HepG2 (cell line): ENCODE measurements around the gene SLC22A7. TPM values are rescaled to one million over a fixed set of nuclear protein-coding genes. Genes with fewer than 3 reads are reported as not detected.

Experiments
- CHD4 ChIP-seq: fragments of 200-600 bp; sonication (generic); IDR thresholded peaks from 2 replicates; pipeline ENCODE4 v1.7.0; 2017; ENCODE audit warnings: mild to moderate bottlenecking, low read length, borderline replicate concordance
- HES4 ChIP-seq: sonication (generic); formaldehyde crosslinking; IDR thresholded peaks from 2 replicates; pipeline ENCODE4 v1.9.0; 2021; ENCODE audit warnings: mild to moderate bottlenecking, missing genetic modification reagents, borderline replicate concordance
- HIVEP1 ChIP-seq: sonication (generic); formaldehyde crosslinking; IDR thresholded peaks from 2 replicates; pipeline ENCODE4 v1.4.0; 2020; ENCODE audit warnings: mild to moderate bottlenecking, missing genetic modification reagents
- HOXD1 ChIP-seq: sonication (generic); formaldehyde crosslinking; IDR thresholded peaks from 2 replicates; pipeline ENCODE4 v1.5.0; 2020; ENCODE audit warnings: missing genetic modification reagents
- KDM5B ChIP-seq: sonication (generic); formaldehyde crosslinking; IDR thresholded peaks from 2 replicates; pipeline ENCODE4 v1.4.0; 2020; ENCODE audit warnings: missing genetic modification reagents, mild to moderate bottlenecking, borderline replicate concordance
- RFXAP ChIP-seq: sonication (generic); formaldehyde crosslinking; IDR thresholded peaks from 2 replicates; pipeline ENCODE4 v1.4.0; 2020; ENCODE audit warnings: missing genetic modification reagents, borderline replicate concordance
- SETDB1 ChIP-seq: sonication (generic); formaldehyde crosslinking; IDR thresholded peaks from 2 replicates; pipeline ENCODE4 v1.5.1; 2020; ENCODE audit warnings: missing genetic modification reagents, mild to moderate bottlenecking, borderline replicate concordance
- ZBTB38 ChIP-seq: sonication (generic); formaldehyde crosslinking; IDR thresholded peaks from 2 replicates; pipeline ENCODE4 v1.5.1; 2020; ENCODE audit warnings: mild to moderate bottlenecking, missing genetic modification reagents
- ZFP36L1 ChIP-seq: sonication (generic); formaldehyde crosslinking; IDR thresholded peaks from 2 replicates; pipeline ENCODE4 v1.8.0; 2022; ENCODE audit warnings: mild to moderate bottlenecking, missing genetic modification reagents, moderate library complexity
- ZFP90 ChIP-seq: sonication (generic); formaldehyde crosslinking; IDR thresholded peaks from 2 replicates; pipeline ENCODE4 v1.8.0; 2022; ENCODE audit warnings: missing genetic modification reagents, mild to moderate bottlenecking, inconsistent platforms, borderline replicate concordance
- ZNF225 ChIP-seq: sonication (generic); formaldehyde crosslinking; IDR thresholded peaks from 2 replicates; pipeline ENCODE4 v1.4.0; 2020; ENCODE audit warnings: mild to moderate bottlenecking, missing genetic modification reagents
- ZNF230 ChIP-seq: sonication (generic); formaldehyde crosslinking; IDR thresholded peaks from 2 replicates; pipeline ENCODE4 v1.4.0; 2020; ENCODE audit warnings: mild to moderate bottlenecking, missing genetic modification reagents
- ZNF235 ChIP-seq: sonication (generic); formaldehyde crosslinking; IDR thresholded peaks from 2 replicates; pipeline ENCODE4 v1.8.1; 2023; ENCODE audit warnings: mild to moderate bottlenecking, missing genetic modification reagents, borderline replicate concordance
- ZNF354B ChIP-seq: sonication (generic); formaldehyde crosslinking; IDR thresholded peaks from 2 replicates; pipeline ENCODE4 v1.8.0; 2022; ENCODE audit warnings: mild to moderate bottlenecking, missing genetic modification reagents
- ZNF441 ChIP-seq: sonication (generic); formaldehyde crosslinking; IDR thresholded peaks from 2 replicates; pipeline ENCODE4 v1.7.0; 2021; ENCODE audit warnings: missing genetic modification reagents, borderline replicate concordance
- ZNF558 ChIP-seq: sonication (generic); formaldehyde crosslinking; IDR thresholded peaks from 2 replicates; pipeline ENCODE4 v1.9.0; 2022; ENCODE audit warnings: mild to moderate bottlenecking, missing genetic modification reagents, borderline replicate concordance
- ZNF572 ChIP-seq: sonication (generic); formaldehyde crosslinking; IDR thresholded peaks from 2 replicates; pipeline ENCODE4 v1.5.1; 2020; ENCODE audit warnings: mild to moderate bottlenecking, missing genetic modification reagents
- ZNF768 ChIP-seq: sonication (generic); formaldehyde crosslinking; IDR thresholded peaks from 2 replicates; pipeline ENCODE4 v1.4.0; 2020; ENCODE audit warnings: missing genetic modification reagents
- ZNF776 ChIP-seq: sonication (generic); formaldehyde crosslinking; IDR thresholded peaks from 2 replicates; pipeline ENCODE4 v1.4.0; 2020; ENCODE audit warnings: mild to moderate bottlenecking, missing genetic modification reagents
- ZZZ3 ChIP-seq: sonication (generic); formaldehyde crosslinking; IDR thresholded peaks from 2 replicates; pipeline ENCODE4 v1.4.0; 2020; ENCODE audit warnings: missing genetic modification reagents, mild to moderate bottlenecking, borderline replicate concordance
- polyA plus RNA-seq, 8 experiments: library from polyadenylated mRNA; depleted of rRNA in 3 of 8; stranded (reverse) in 7 of 8; unstranded in 1 of 8; fragments of >200 nt; fragmentation: Illumina TruSeq in 4 of 8; extraction: Trizol in 4 of 8; gene quantifications; 2 replicates each; pipeline versions ENCODE4 v1.2.1 to v1.2.3, GENCODE V29; 2011 to 2016; ENCODE audit warnings: low read depth in 4 of 8, missing spikeins in 1 of 8, mixed read lengths in 1 of 8; ENCODE audit not compliant: insufficient read depth in 1 of 8
- total RNA-seq, 5 experiments: library from RNA; depleted of rRNA; stranded (reverse); fragments of >200 nt; fragmentation: Illumina TruSeq; extraction: Trizol; gene quantifications; 2 replicates each; pipeline ENCODE4 v1.2.3, GENCODE V29; 2016; ENCODE audit warnings: low read depth in 1 of 5
- TF ChIP-seq, protein P1 (sequence below): sonication (generic); formaldehyde crosslinking; IDR thresholded peaks from 2 replicates; pipeline ENCODE4 v1.8.0; 2022; ENCODE audit warnings: mild to moderate bottlenecking, missing genetic modification reagents, moderate library complexity
- TF ChIP-seq, protein P2 (sequence below): sonication (generic); formaldehyde crosslinking; IDR thresholded peaks from 2 replicates; pipeline ENCODE4 v1.4.0; 2020; ENCODE audit warnings: missing genetic modification reagents, borderline replicate concordance
- TF ChIP-seq, protein P3 (sequence below): sonication (generic); formaldehyde crosslinking; IDR thresholded peaks from 2 replicates; pipeline ENCODE4 v1.5.1; 2020; ENCODE audit warnings: missing genetic modification reagents, mild to moderate bottlenecking, borderline replicate concordance
- TF ChIP-seq, protein P4 (sequence below): sonication (generic); formaldehyde crosslinking; IDR thresholded peaks from 2 replicates; pipeline ENCODE4 v1.8.1; 2023; ENCODE audit warnings: mild to moderate bottlenecking, inconsistent platforms, moderate library complexity, missing genetic modification reagents, borderline replicate concordance

The SLC22A7 gene
- total and polyA plus RNA-seq, 2 of the 13 experiments (the other 11 are each of a cell fraction or from before 2014, with no cell fraction given): 5.3 to 22.6 TPM

DNA sequence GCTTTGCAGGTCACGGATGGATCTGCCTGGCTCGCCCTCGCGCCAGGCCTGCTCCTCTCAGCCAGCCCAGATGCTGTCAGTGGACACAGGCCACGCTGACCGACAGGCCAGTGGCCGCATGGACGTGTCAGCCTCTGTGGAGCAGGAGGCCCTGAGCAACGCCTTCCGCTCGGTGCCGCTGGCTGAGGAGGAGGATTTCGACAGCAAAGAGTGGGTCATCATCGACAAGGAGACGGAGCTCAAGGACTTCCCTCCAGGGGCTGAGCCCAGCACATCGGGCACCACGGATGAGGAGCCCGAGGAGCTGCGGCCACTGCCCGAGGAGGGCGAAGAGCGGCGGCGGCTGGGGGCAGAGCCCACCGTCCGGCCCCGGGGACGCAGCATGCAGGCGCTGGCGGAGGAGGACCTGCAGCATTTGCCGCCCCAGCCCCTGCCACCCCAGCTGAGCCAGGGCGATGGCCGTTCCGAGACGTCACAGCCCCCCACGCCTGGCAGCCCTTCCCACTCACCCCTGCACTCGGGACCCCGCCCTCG, 35.2 kb upstream of the SLC22A7 start (continued):
- TF ChIP-seq, protein P1, sequence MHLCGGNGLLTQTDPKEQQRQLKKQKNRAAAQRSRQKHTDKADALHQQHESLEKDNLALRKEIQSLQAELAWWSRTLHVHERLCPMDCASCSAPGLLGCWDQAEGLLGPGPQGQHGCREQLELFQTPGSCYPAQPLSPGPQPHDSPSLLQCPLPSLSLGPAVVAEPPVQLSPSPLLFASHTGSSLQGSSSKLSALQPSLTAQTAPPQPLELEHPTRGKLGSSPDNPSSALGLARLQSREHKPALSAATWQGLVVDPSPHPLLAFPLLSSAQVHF: no peak
- TF ChIP-seq ZNF768 (CRISPR knock-in tag) (peak; percentile 48; the same call in 1 of the 2 replicates), ZFP36L1 (no peak), CHD4 (no peak), ZNF572 (CRISPR knock-in tag) (0 out of 2 replicates have a peak, but pooled peaks have one; percentile 15), ZNF230 (CRISPR knock-in tag) (no peak), ZNF558 (CRISPR knock-in tag) (0 out of 2 replicates have a peak, but pooled peaks have one; percentile 22), ZNF441 (0 out of 2 replicates have a peak, but pooled peaks have one; percentile 14), HOXD1 (CRISPR knock-in tag) (0 out of 2 replicates have a peak, but pooled peaks have one; percentile 52), ZBTB38 (CRISPR knock-in tag) (peak; percentile 92), ZNF776 (CRISPR knock-in tag) (0 out of 2 replicates have a peak, but pooled peaks have one; percentile 88), HIVEP1 (peak; percentile 20), ZNF225 (CRISPR knock-in tag) (peak; percentile 22; the same call in 1 of the 2 replicates), SETDB1 (CRISPR knock-in tag) (0 out of 2 replicates have a peak, but pooled peaks have one; percentile 56), ZZZ3 (CRISPR knock-in tag) (0 out of 2 replicates have a peak, but pooled peaks have one; percentile 5), KDM5B (CRISPR knock-in tag) (peak; percentile 19; the same call in 1 of the 2 replicates), HES4 (CRISPR knock-in tag) (peak; percentile 31; the same call in 1 of the 2 replicates), ZNF235 (CRISPR knock-in tag) (0 out of 2 replicates have a peak, but pooled peaks have one; percentile 72), ZNF354B (CRISPR knock-in tag) (no peak), ZFP90 (CRISPR knock-in tag) (0 out of 2 replicates have a peak, but pooled peaks have one; percentile 43), RFXAP (CRISPR knock-in tag) (0 out of 2 replicates have a peak, but pooled peaks have one; percentile 33)
- TF ChIP-seq, protein P2, sequence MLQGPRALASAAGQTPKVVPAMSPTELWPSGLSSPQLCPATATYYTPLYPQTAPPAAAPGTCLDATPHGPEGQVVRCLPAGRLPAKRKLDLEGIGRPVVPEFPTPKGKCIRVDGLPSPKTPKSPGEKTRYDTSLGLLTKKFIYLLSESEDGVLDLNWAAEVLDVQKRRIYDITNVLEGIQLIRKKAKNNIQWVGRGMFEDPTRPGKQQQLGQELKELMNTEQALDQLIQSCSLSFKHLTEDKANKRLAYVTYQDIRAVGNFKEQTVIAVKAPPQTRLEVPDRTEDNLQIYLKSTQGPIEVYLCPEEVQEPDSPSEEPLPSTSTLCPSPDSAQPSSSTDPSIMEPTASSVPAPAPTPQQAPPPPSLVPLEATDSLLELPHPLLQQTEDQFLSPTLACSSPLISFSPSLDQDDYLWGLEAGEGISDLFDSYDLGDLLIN (CRISPR knock-in tag): no peak
- TF ChIP-seq, protein P3, sequence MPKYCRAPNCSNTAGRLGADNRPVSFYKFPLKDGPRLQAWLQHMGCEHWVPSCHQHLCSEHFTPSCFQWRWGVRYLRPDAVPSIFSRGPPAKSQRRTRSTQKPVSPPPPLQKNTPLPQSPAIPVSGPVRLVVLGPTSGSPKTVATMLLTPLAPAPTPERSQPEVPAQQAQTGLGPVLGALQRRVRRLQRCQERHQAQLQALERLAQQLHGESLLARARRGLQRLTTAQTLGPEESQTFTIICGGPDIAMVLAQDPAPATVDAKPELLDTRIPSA (CRISPR knock-in tag): peak; percentile 53; the same call in 1 of the 2 replicates
- TF ChIP-seq, protein P4, sequence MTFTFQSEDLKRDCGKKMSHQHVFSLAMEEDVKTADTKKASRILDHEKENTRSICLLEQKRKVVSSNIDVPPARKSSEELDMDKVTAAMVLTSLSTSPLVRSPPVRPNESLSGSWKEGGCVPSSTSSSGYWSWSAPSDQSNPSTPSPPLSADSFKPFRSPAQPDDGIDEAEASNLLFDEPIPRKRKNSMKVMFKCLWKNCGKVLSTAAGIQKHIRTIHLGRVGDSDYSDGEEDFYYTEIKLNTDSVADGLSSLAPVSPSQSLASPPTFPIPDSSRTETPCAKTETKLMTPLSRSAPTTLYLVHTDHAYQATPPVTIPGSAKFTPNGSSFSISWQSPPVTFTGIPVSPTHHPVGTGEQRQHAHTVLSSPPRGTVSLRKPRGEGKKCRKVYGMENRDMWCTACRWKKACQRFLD (CRISPR knock-in tag): 0 out of 2 replicates have a peak, but pooled peaks have one; percentile 34
- TF ChIP-seq, all 625 proteins: peak for 24
